Trophoblast cell (in vitro differentiated cells and primary cell): ENCODE data around the gene GLMP.

Source experiments
- DNase-seq, 2 donors: peaks; one replicate each; pipeline ENCODE4 v3.0.0-alpha.2; 2016
- H2AFZ ChIP-seq: 2 replicates; pipeline ENCODE4 v1.6.1; 2013; ENCODE audit warnings: low read length, moderate library complexity, mild to moderate bottlenecking; ENCODE audit not compliant: insufficient read depth, poor library complexity
- H2AK5ac ChIP-seq: 2 replicates; pipeline ENCODE4 v1.6.1; 2013; ENCODE audit warnings: mild to moderate bottlenecking, low read length
- H2BK120ac ChIP-seq: 2 replicates; pipeline ENCODE4 v1.6.1; 2013; ENCODE audit warnings: low read length, mild to moderate bottlenecking, moderate library complexity; ENCODE audit not compliant: insufficient read depth, poor library complexity
- H2BK12ac ChIP-seq: 2 replicates; pipeline ENCODE4 v1.6.1; 2013; ENCODE audit warnings: mild to moderate bottlenecking, low read length, moderate library complexity
- H2BK5ac ChIP-seq: 2 replicates; pipeline ENCODE4 v1.6.1; 2013; ENCODE audit warnings: low read length, low read depth, moderate library complexity, mild to moderate bottlenecking; ENCODE audit not compliant: poor library complexity
- H3K14ac ChIP-seq: 2 replicates; pipeline ENCODE4 v1.6.1; 2013; ENCODE audit warnings: mild to moderate bottlenecking, low read length
- H3K18ac ChIP-seq: 2 replicates; pipeline ENCODE4 v1.6.1; 2013; ENCODE audit warnings: mild to moderate bottlenecking, low read length
- H3K23ac ChIP-seq: 2 replicates; pipeline ENCODE4 v1.6.1; 2013; ENCODE audit warnings: low read length
- H3K27ac ChIP-seq: 2 replicates; pipeline ENCODE4 v1.5.1; 2013; ENCODE audit warnings: low read depth, mild to moderate bottlenecking, inconsistent platforms, low read length, moderate library complexity
- H3K27me3 ChIP-seq: 2 replicates; pipeline ENCODE4 v1.6.1; 2013; ENCODE audit warnings: inconsistent platforms, mild to moderate bottlenecking, low read length, moderate library complexity; ENCODE audit not compliant: insufficient read depth
- H3K36me3 ChIP-seq, 2 experiments: 1 replicate in 1 of 2; 2 replicates in 1 of 2; pipeline ENCODE4 v1.6.1; 2013; ENCODE audit warnings: low read length in 2 of 2, mild to moderate bottlenecking in 2 of 2, moderate library complexity in 1 of 2; ENCODE audit not compliant: insufficient read depth in 2 of 2, control insufficient read depth in 1 of 2
- H3K4ac ChIP-seq: 2 replicates; pipeline ENCODE4 v1.6.1; 2013; ENCODE audit warnings: low read depth, mild to moderate bottlenecking, low read length, moderate library complexity
- H3K4me1 ChIP-seq, 2 experiments: 1 replicate in 1 of 2; 2 replicates in 1 of 2; pipeline ENCODE4 v1.6.1; 2013; ENCODE audit warnings: low read length in 2 of 2, mild to moderate bottlenecking in 2 of 2, moderate library complexity in 1 of 2; ENCODE audit not compliant: insufficient read depth in 2 of 2, control insufficient read depth in 1 of 2
- H3K4me2 ChIP-seq: 2 replicates; pipeline ENCODE4 v1.6.1; 2013; ENCODE audit warnings: inconsistent platforms, mild to moderate bottlenecking, low read length, moderate library complexity
- H3K4me3 ChIP-seq: 2 replicates; pipeline ENCODE4 v1.5.1; 2013; ENCODE audit warnings: mild to moderate bottlenecking, low read depth, low read length, inconsistent platforms
- H3K79me1 ChIP-seq: one replicate; pipeline ENCODE4 v1.6.1; 2013; ENCODE audit warnings: low read length
- H3K79me2 ChIP-seq: 2 replicates; pipeline ENCODE4 v1.6.1; 2013; ENCODE audit warnings: low read length, mild to moderate bottlenecking; ENCODE audit not compliant: control insufficient read depth, insufficient read depth, poor library complexity
- H3K9ac ChIP-seq: 2 replicates; pipeline ENCODE4 v1.6.1; 2013; ENCODE audit warnings: mild to moderate bottlenecking, low read length
- H3K9me3 ChIP-seq: 2 replicates; pipeline ENCODE4 v1.6.1; 2013; ENCODE audit warnings: low read depth, mild to moderate bottlenecking, control low read depth, inconsistent platforms, low read length; ENCODE audit not compliant: insufficient read depth
- H4K12ac ChIP-seq: 2 replicates; pipeline ENCODE4 v1.6.1; 2013; ENCODE audit warnings: low read depth, mild to moderate bottlenecking, low read length, moderate library complexity
- H4K8ac ChIP-seq: 2 replicates; pipeline ENCODE4 v1.6.1; 2013; ENCODE audit warnings: low read depth, mild to moderate bottlenecking, low read length, moderate library complexity
- H4K91ac ChIP-seq: one replicate; pipeline ENCODE4 v1.6.1; 2013; ENCODE audit warnings: low read depth, mild to moderate bottlenecking, low read length, moderate library complexity
- WGBS: extraction: QIAGEN DNeasy Blood & Tissue Kit; methylation state at CpG from one replicate; pipeline ENCODE4 v1.1.7; 2013; ENCODE audit warnings: missing lambda C conversion rate; ENCODE audit not compliant: insufficient read length, insufficient coverage; ENCODE audit errors: extremely low coverage; 5-methylcytosine and 5-hydroxymethylcytosine counted together

Gene GLMP

GRCh38 chr1:156268336-156268735 is 27.1 kb downstream of the GLMP start:
- peak in 1 of 2 donors; percentile 33 for DNase-seq
- Histone ChIP-seq H3K4me1 (no peaks in the 10 kb centered on the region), H4K91ac (no peak overlapping the region), H3K14ac (no peak overlapping the region), H2AK5ac (no peak overlapping the region), H3K36me3 (peaks cover 61 to 74% of the 10 kb centered on the region in 2 experiments), H3K27me3 (no peaks in the 10 kb centered on the region), H3K23ac (no peak overlapping the region), H3K4me3 (no peak overlapping the region), H3K4ac (no peak overlapping the region), H3K9ac (no peak overlapping the region), H3K79me1 (no peaks in the 10 kb centered on the region), H4K12ac (no peak overlapping the region), H2BK5ac (no peak overlapping the region), H3K4me2 (no peak overlapping the region), H2BK120ac (no peak overlapping the region), H3K18ac (no peak overlapping the region), H4K8ac (no peak overlapping the region), H2BK12ac (no peak overlapping the region), H3K27ac (no peak overlapping the region), H3K9me3 (no peaks in the 10 kb centered on the region), H3K79me2 (no peaks in the 10 kb centered on the region), H2AFZ (no peak overlapping the region)
- WGBS: no CpG with 5 or more reads among the region's 4 CpGs

- Histone ChIP-seq H2BK5ac (no peak overlapping the region), H3K14ac (no peak overlapping the region), H3K36me3 (peaks cover 68 to 76% of the 10 kb centered on the region in 2 experiments), H3K4me3 (no peak overlapping the region), H3K9me3 (no peaks in the 10 kb centered on the region), H3K4me2 (no peak overlapping the region), H3K27me3 (no peaks in the 10 kb centered on the region), H2BK120ac (no peak overlapping the region), H2BK12ac (no peak overlapping the region), H3K79me1 (no peaks in the 10 kb centered on the region), H3K4me1 (no peaks in the 10 kb centered on the region), H3K23ac (no peak overlapping the region), H3K9ac (no peak overlapping the region), H3K27ac (no peak overlapping the region), H4K91ac (no peak overlapping the region), H4K12ac (no peak overlapping the region), H2AK5ac (no peak overlapping the region), H4K8ac (no peak overlapping the region), H3K4ac (no peak overlapping the region), H3K79me2 (no peaks in the 10 kb centered on the region), H3K18ac (no peak overlapping the region), H2AFZ (no peak overlapping the region)
- WGBS: no CpG with 5 or more reads among the region's 13 CpGs
- no peak for DNase-seq
Observed at GRCh38 chr1:156266051-156266450, 29.4 kb downstream of the GLMP start.

GRCh38 chr1:156263288-156263655 is 32.2 kb downstream of the GLMP start:
- no peak overlapping the region for H2AFZ ChIP-seq

GRCh38 chr1:156262461-156263287 is 32.8 kb downstream of the GLMP start:
- no CpG with 5 or more reads among the region's 9 CpGs for WGBS
- H2AFZ ChIP-seq: no peak overlapping the region
- no peak overlapping the region for H3K4me3 ChIP-seq
- no peaks in the 10 kb centered on the region for H3K79me2 ChIP-seq
- peak in 1 of 2 donors; percentile 47 for DNase-seq
- H3K18ac ChIP-seq: no peak overlapping the region
- H2AK5ac ChIP-seq: no peak overlapping the region
- H2BK5ac ChIP-seq: no peak overlapping the region
- H4K91ac ChIP-seq: no peak overlapping the region
- H3K9me3 ChIP-seq: no peaks in the 10 kb centered on the region
- H3K4me2 ChIP-seq: no peak overlapping the region
- no peak overlapping the region for H3K14ac ChIP-seq
- no peak overlapping the region for H3K23ac ChIP-seq
- H2BK12ac ChIP-seq: no peak overlapping the region
- no peak overlapping the region for H2BK120ac ChIP-seq
- H4K8ac ChIP-seq: no peak overlapping the region
- H3K27ac ChIP-seq: no peak overlapping the region
- no peak overlapping the region for H3K4ac ChIP-seq
- no peaks in the 10 kb centered on the region for H3K27me3 ChIP-seq
- H3K4me1 ChIP-seq: no peaks in the 10 kb centered on the region
- no peaks in the 10 kb centered on the region for H3K79me1 ChIP-seq
- H3K9ac ChIP-seq: no peak overlapping the region
- H4K12ac ChIP-seq: no peak overlapping the region
- peaks cover 82 to 90% of the 10 kb centered on the region in 2 experiments for H3K36me3 ChIP-seq

More at GRCh38 chr1:156263288-156263655, 32.2 kb downstream of the GLMP start:
- H4K91ac ChIP-seq: no peak overlapping the region
- H2BK12ac ChIP-seq: no peak overlapping the region
- H3K79me2 ChIP-seq: no peaks in the 10 kb centered on the region
- no peak overlapping the region for H3K18ac ChIP-seq
- H3K4ac ChIP-seq: no peak overlapping the region
- H3K4me1 ChIP-seq: no peaks in the 10 kb centered on the region
- no peak for DNase-seq
- H2BK120ac ChIP-seq: no peak overlapping the region
- no peak overlapping the region for H3K4me2 ChIP-seq
- no peak overlapping the region for H2BK5ac ChIP-seq
- no peaks in the 10 kb centered on the region for H3K9me3 ChIP-seq
- H3K36me3 ChIP-seq: peaks cover 84 to 90% of the 10 kb centered on the region in 2 experiments
- no peak overlapping the region for H3K9ac ChIP-seq
- no peak overlapping the region for H3K4me3 ChIP-seq
- H4K12ac ChIP-seq: no peak overlapping the region
- H2AK5ac ChIP-seq: no peak overlapping the region
- no peaks in the 10 kb centered on the region for H3K27me3 ChIP-seq
- no peak overlapping the region for H3K27ac ChIP-seq
- WGBS: no CpG with 5 or more reads among the region's 9 CpGs
- no peak overlapping the region for H3K14ac ChIP-seq
- no peaks in the 10 kb centered on the region for H3K79me1 ChIP-seq
- H4K8ac ChIP-seq: no peak overlapping the region
- no peak overlapping the region for H3K23ac ChIP-seq
